Endothelial cell of umbilical vein (primary cell): ENCODE results near the gene NTN5. TPM values are rescaled to one million over a fixed set of nuclear protein-coding genes. Genes with fewer than 3 reads are reported as not detected.

ENCODE experiments used
- BruUV-seq: library from RNA; stranded (reverse); fragments of 400-500 nt; replicated peaks from 2 replicates; lab custom pipeline; 2021; lab: Mats Ljungman, UMichigan
- CTCF ChIA-PET: fragments of 300-600, 350-600 bp; sonication (Branson Sonifier 250); formaldehyde crosslinking; loops from one replicate; lab custom pipeline; 2021; ENCODE audit warnings: antibody characterized with exemption, inconsistent platforms; lab: Charles Lee
- POLR2A ChIA-PET: fragments of 300-600, 350-600 bp; sonication (Branson Sonifier 250); formaldehyde crosslinking; loops from one replicate; lab custom pipeline; 2021; ENCODE audit warnings: antibody characterized with exemption, inconsistent platforms; lab: Charles Lee
- DNase-seq: peaks from one replicate; pipeline ENCODE4 v3.0.0-alpha.2; 2011; ENCODE audit warnings: low read depth, low spot score
- FAIRE-seq: peaks from 2 replicates; lab custom pipeline; 2011; peaks lifted over from hg19 to GRCh38; lab: Jason Lieb, UNC
- H2AFZ ChIP-seq: 2 replicates; pipeline ENCODE4 v1.6.0; 2012; ENCODE audit warnings: low read depth, low read length, control low read depth, inconsistent platforms
- H3K27ac ChIP-seq: 2 replicates; pipeline ENCODE4 v1.5.1; 2011; ENCODE audit warnings: low read depth, mild to moderate bottlenecking, control low read depth, low read length, moderate library complexity; ENCODE audit not compliant: insufficient read depth
- H3K27me3 ChIP-seq, 2 experiments: 2 replicates each; pipeline versions ENCODE4 v1.6.0 to v1.6.1; 2011; ENCODE audit warnings: low read length in 2 of 2, mixed read lengths in 1 of 2; ENCODE audit not compliant: control insufficient read depth in 2 of 2, insufficient read depth in 2 of 2
- H3K36me3 ChIP-seq, 2 experiments: 2 replicates in 1 of 2; 3 replicates in 1 of 2; pipeline ENCODE4 v1.5.1; 2011; ENCODE audit warnings: low read length in 2 of 2, mild to moderate bottlenecking in 1 of 2, moderate library complexity in 1 of 2; ENCODE audit not compliant: control insufficient read depth in 2 of 2, insufficient read depth in 2 of 2; ENCODE audit errors: extremely low read depth in 1 of 2
- H3K4me1 ChIP-seq: 3 replicates; pipeline ENCODE4 v1.5.1; 2011; ENCODE audit warnings: mild to moderate bottlenecking, low read length; ENCODE audit not compliant: control insufficient read depth, insufficient read depth; ENCODE audit errors: extremely low read depth
- H3K4me2 ChIP-seq: 2 replicates; pipeline ENCODE4 v1.6.1; 2011; ENCODE audit warnings: low read length, control low read depth, mixed read lengths; ENCODE audit not compliant: insufficient read depth
- H3K4me3 ChIP-seq, 3 experiments: fragments of 200-600 bp in 1 of 3; sonication (generic), shearing (Covaris generic) in 1 of 3; replicated peaks in 1 of 3; 2 replicates each; pipeline ENCODE4 v1.5.1; 2011 to 2016; ENCODE audit warnings: control low read depth in 3 of 3, low read length in 3 of 3, mild to moderate bottlenecking in 2 of 3, inconsistent platforms in 1 of 3, low read depth in 1 of 3, moderate library complexity in 1 of 3; ENCODE audit not compliant: insufficient read depth in 1 of 3
- H3K79me2 ChIP-seq: 2 replicates; pipeline ENCODE4 v1.6.0; 2012; ENCODE audit warnings: low read length, inconsistent platforms; ENCODE audit not compliant: control insufficient read depth, insufficient read depth
- H3K9ac ChIP-seq: replicated peaks from 2 replicates; pipeline ENCODE3; 2011; ENCODE audit warnings: low read length, control low read depth; ENCODE audit not compliant: insufficient read depth; ENCODE audit errors: extremely low read depth
- H3K9me1 ChIP-seq: replicated peaks from 3 replicates; pipeline ENCODE4 v1.6.0; 2011; ENCODE audit warnings: mild to moderate bottlenecking, low read length; ENCODE audit not compliant: control insufficient read depth, insufficient read depth; ENCODE audit errors: extremely low read depth
- H3K9me3 ChIP-seq: replicated peaks from 2 replicates; pipeline ENCODE4 v1.5.1; 2012; ENCODE audit warnings: low read length, inconsistent platforms; ENCODE audit not compliant: control insufficient read depth, insufficient read depth
- H4K20me1 ChIP-seq: replicated peaks from 2 replicates; pipeline ENCODE3; 2011; ENCODE audit warnings: mild to moderate bottlenecking, low read length; ENCODE audit not compliant: control insufficient read depth, insufficient read depth; ENCODE audit errors: extremely low read depth
- CTCF ChIP-seq, 2 donors: IDR thresholded peaks; 1 replicate in 1 of 2; 2 replicates in 1 of 2; pipeline ENCODE4 v1.5.1; 2011; ENCODE audit warnings: low read length in 2 of 2, mild to moderate bottlenecking in 2 of 2, moderate library complexity in 2 of 2, control low read depth in 1 of 2, inconsistent platforms in 1 of 2, low read depth in 1 of 2; ENCODE audit not compliant: insufficient read depth in 1 of 2; ENCODE audit errors: extremely low read depth in 1 of 2
- EZH2 ChIP-seq: IDR thresholded peaks from 2 replicates; pipeline ENCODE4 v1.6.1; 2012; ENCODE audit warnings: borderline replicate concordance, low read depth, mild to moderate bottlenecking, moderate library complexity, low read length, inconsistent platforms; ENCODE audit not compliant: severe bottlenecking
- FOS ChIP-seq: IDR thresholded peaks from 2 replicates; pipeline ENCODE4 v1.6.1; 2011; ENCODE audit warnings: mild to moderate bottlenecking, low read length, moderate library complexity, borderline replicate concordance; ENCODE audit not compliant: insufficient read depth
- GATA2 ChIP-seq: IDR thresholded peaks from 2 replicates; pipeline ENCODE4 v1.7.0; 2011; ENCODE audit warnings: low read depth, mild to moderate bottlenecking, moderate library complexity, mixed read lengths, low read length; ENCODE audit not compliant: insufficient read length, insufficient read depth
- JUN ChIP-seq: IDR thresholded peaks from 2 replicates; pipeline ENCODE4 v1.6.1; 2011; ENCODE audit warnings: borderline replicate concordance, low read depth; ENCODE audit not compliant: insufficient read length, insufficient read depth
- MAX ChIP-seq: IDR thresholded peaks from 2 replicates; pipeline ENCODE4 v1.6.1; 2011; ENCODE audit not compliant: insufficient read depth, insufficient read length
- MYC ChIP-seq: IDR thresholded peaks from one replicate; pipeline ENCODE4 v1.6.1; 2011; ENCODE audit warnings: mild to moderate bottlenecking, low read depth, low read length
- POLR2A ChIP-seq: IDR thresholded peaks from 2 replicates; pipeline ENCODE4 v1.6.1; 2012; ENCODE audit warnings: low read depth, mild to moderate bottlenecking, control low read depth, low read length
- POLR2AphosphoS5 ChIP-seq: IDR thresholded peaks from 2 replicates; pipeline ENCODE4 v1.6.1; 2012; ENCODE audit warnings: low read depth, mild to moderate bottlenecking, control low read depth, low read length, moderate library complexity; ENCODE audit not compliant: insufficient read depth
- dilution Hi-C: fragments of 300-500 bp; cut with MboI; formaldehyde crosslinking; loops from one replicate; pipeline ENCODE4 v1.15.0; 2019; ENCODE audit warnings: low sequenced_read_pairs; ENCODE audit not compliant: extremely low pct_ligation_motif_present
- intact Hi-C: fragments of 100-400 bp; cut with micrococcal nuclease; formaldehyde crosslinking; loops from one replicate; pipeline ENCODE4 v1.10.0; 2022
- polyA plus RNA-seq, 4 experiments: library from polyadenylated mRNA; depleted of rRNA in 3 of 4; stranded (reverse) in 3 of 4; unstranded in 1 of 4; fragments of >200 nt; gene quantifications; 2 replicates each; pipeline versions ENCODE4 v1.2.1 to v1.2.3, GENCODE V29; 2011 to 2012; ENCODE audit warnings: missing spikeins in 1 of 4
- total RNA-seq: library from RNA; stranded (reverse); gene quantifications from 2 replicates; pipeline ENCODE4 v1.2.3, GENCODE V29; 2021

The NTN5 gene
- total and polyA plus RNA-seq, 2 donors (not counting 3 experiments of a cell fraction or from before 2014, with no cell fraction given), result 0.11 TPM; not detected in 1

- no TSS peak for BruUV-seq
- no peaks in the 10 kb centered on the region for H3K27me3 ChIP-seq
- POLR2A ChIA-PET, result interaction anchor here (0.5 kb wide), 1 partner anchor 175 kb away, joined by 3 read pairs; no protein-coding TSS in a partner anchor
- FAIRE-seq (no peak), DNase-seq (no peak)
- H3K4me1 ChIP-seq, result no peaks in the 10 kb centered on the region
- no peak overlapping the region for H2AFZ ChIP-seq
- H3K9me3 ChIP-seq, result no peaks in the 10 kb centered on the region
- no peaks in the 10 kb centered on the region for H4K20me1 ChIP-seq
- no peak overlapping the region for H3K9ac ChIP-seq
- H3K79me2 ChIP-seq, result no peaks in the 10 kb centered on the region
- H3K36me3 ChIP-seq, result no peaks in the 10 kb centered on the region
- no peak overlapping the region for H3K27ac ChIP-seq
- no peak overlapping the region for H3K4me2 ChIP-seq
- CTCF ChIA-PET, result no interaction called here
- H3K4me3 ChIP-seq, result no peak overlapping the region
- TF ChIP-seq JUN, result no peak
- TF ChIP-seq CTCF (IDR thresholded peaks at IDR 0.05; ENCODE audit: extremely low read depth in 1 of 2, insufficient read depth in 1 of 2, low read depth in 1 of 2, low read length in 2 of 2), result no peak
- no peak for TF ChIP-seq FOS
- TF ChIP-seq MYC, result no peak
- no peak for TF ChIP-seq GATA2
- TF ChIP-seq POLR2A, result no peak
- no peak for TF ChIP-seq POLR2AphosphoS5
- TF ChIP-seq EZH2, result no peak
- TF ChIP-seq MAX, result no peak
- no peaks in the 10 kb centered on the region for H3K9me1 ChIP-seq
- dilution Hi-C loops (no loop called here), intact Hi-C loops (no loop called here)
These were observed 2.7 kb downstream of the NTN5 start for GRCh38 chr19:48669903-48670668.
